ENCODE data around the gene EVA1B.
A peak's percentile ranks its signal among the peaks of the same experiment; 100 is the strongest.

Gene EVA1B

GRCh38 chr1:36323636-36324352, at the start of gene EVA1B:
TSS of gene EVA1B (minus strand) at chr1:36323645. CDS start at chr1:36323037, 608 bp downstream.
- Histone ChIP-seq H3K27ac (peak within 1 kb of the TSS; percentile 77), H3K9me3 (no peaks in the 10 kb centered on the region), H3K4me3 (ENCODE audit: low read depth in 1 of 2, low read length in 1 of 2) (peak within 1 kb of the TSS; percentile 76 to 82), H3K36me3 (no peaks in the 10 kb centered on the region), H3K27me3 (peaks cover 67% of the 10 kb centered on the region), H3K4me1 (ENCODE audit: control insufficient read depth in 1 of 2, insufficient read depth in 1 of 2, low read depth in 1 of 2, low read length in 1 of 2) (peaks cover 38 to 41% of the 10 kb centered on the region in 2 experiments)
- TF ChIP-seq CTCF (IDR thresholded peaks at IDR 0.05): no peak

GRCh38 chr1:36372617-36373016, 49.2 kb upstream of the EVA1B start:
- Histone ChIP-seq H3K27ac (peak overlapping the region; percentile 97), H3K9me3 (no peaks in the 10 kb centered on the region), H3K27me3 (no peaks in the 10 kb centered on the region), H3K36me3 (peaks cover 32% of the 10 kb centered on the region), H3K4me3 (ENCODE audit: low read depth in 1 of 2, low read length in 1 of 2) (peak overlapping the region; percentile 56 to 59), H3K4me1 (ENCODE audit: control insufficient read depth in 1 of 2, insufficient read depth in 1 of 2, low read depth in 1 of 2, low read length in 1 of 2) (peaks cover 99 to 100% of the 10 kb centered on the region in 2 experiments)
- no peak for TF ChIP-seq CTCF (IDR thresholded peaks at IDR 0.05)

GRCh38 chr1:36369061-36369861, 45.8 kb upstream of the EVA1B start:
- H3K9me3 ChIP-seq: no peaks in the 10 kb centered on the region

GRCh38 chr1:36367798-36368197, 44.4 kb upstream of the EVA1B start:
- Histone ChIP-seq H3K27ac (peak overlapping the region; percentile 97), H3K36me3 (peaks cover 47% of the 10 kb centered on the region), H3K4me1 (ENCODE audit: control insufficient read depth in 1 of 2, insufficient read depth in 1 of 2, low read depth in 1 of 2, low read length in 1 of 2) (peaks cover 82 to 84% of the 10 kb centered on the region in 2 experiments), H3K27me3 (no peaks in the 10 kb centered on the region), H3K9me3 (no peaks in the 10 kb centered on the region), H3K4me3 (ENCODE audit: low read depth in 1 of 2, low read length in 1 of 2) (peak overlapping the region in 1 of 2 experiments; percentile 58)
- no peak for TF ChIP-seq CTCF (IDR thresholded peaks at IDR 0.05)

More at GRCh38 chr1:36369061-36369861, 45.8 kb upstream of the EVA1B start:
- peak overlapping the region; percentile 3 to 46 for H3K4me3 ChIP-seq (ENCODE audit: low read depth in 1 of 2, low read length in 1 of 2)
- no peaks in the 10 kb centered on the region for H3K27me3 ChIP-seq
- peak overlapping the region; percentile 97 for H3K27ac ChIP-seq
- H3K36me3 ChIP-seq: peaks cover 43% of the 10 kb centered on the region
- peak; percentile 96 for TF ChIP-seq CTCF (IDR thresholded peaks at IDR 0.05)
- H3K4me1 ChIP-seq (ENCODE audit: control insufficient read depth in 1 of 2, insufficient read depth in 1 of 2, low read depth in 1 of 2, low read length in 1 of 2): peaks cover 96 to 99% of the 10 kb centered on the region in 2 experiments

- Histone ChIP-seq H3K27ac (peak overlapping the region; percentile 97), H3K4me1 (ENCODE audit: control insufficient read depth in 1 of 2, insufficient read depth in 1 of 2, low read depth in 1 of 2, low read length in 1 of 2) (peaks cover 74 to 77% of the 10 kb centered on the region in 2 experiments)
- TF ChIP-seq CTCF (IDR thresholded peaks at IDR 0.05): no peak
These were observed 43.6 kb upstream of the EVA1B start for GRCh38 chr1:36367066-36367465.

More at GRCh38 chr1:36367066-36367465, 43.6 kb upstream of the EVA1B start:
- Histone ChIP-seq H3K4me3 (ENCODE audit: low read depth in 1 of 2, low read length in 1 of 2) (peak overlapping the region; percentile 23 to 58), H3K9me3 (no peaks in the 10 kb centered on the region), H3K36me3 (peaks cover 50% of the 10 kb centered on the region), H3K27me3 (no peaks in the 10 kb centered on the region)
